Measurements from ENCODE around the gene OR9A4. TPM values are rescaled to one million over a fixed set of nuclear protein-coding genes. Genes with fewer than 3 reads are reported as not detected.
"Not testable (repeated sequence)": the region's sequence is repeated elsewhere in the genome, so short reads cannot be mapped to it uniquely, and the experiment has no call there.

The OR9A4 gene
- total and polyA plus RNA-seq, 2 experiments from 2014 or later: not detected

DNA sequence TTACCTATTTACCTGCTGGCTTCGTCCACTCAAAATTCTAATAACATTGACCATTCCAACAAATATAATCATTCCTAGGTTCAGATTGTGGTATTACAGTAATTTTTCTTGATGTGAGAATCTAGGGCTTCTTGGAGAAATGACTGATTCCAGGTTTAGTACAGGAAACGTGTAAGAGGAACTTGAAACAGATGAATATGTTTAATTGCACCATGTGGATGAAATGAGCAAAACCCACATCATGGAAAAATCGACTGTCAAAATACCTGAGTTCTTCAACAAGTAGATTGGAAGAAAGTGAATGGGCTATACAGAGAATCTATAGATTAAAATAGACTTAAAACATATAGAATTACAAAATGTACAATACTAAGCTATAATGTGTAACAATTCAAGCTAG lies 24.9 kb upstream of the OR9A4 start:
- TF ChIP-seq, protein P1, sequence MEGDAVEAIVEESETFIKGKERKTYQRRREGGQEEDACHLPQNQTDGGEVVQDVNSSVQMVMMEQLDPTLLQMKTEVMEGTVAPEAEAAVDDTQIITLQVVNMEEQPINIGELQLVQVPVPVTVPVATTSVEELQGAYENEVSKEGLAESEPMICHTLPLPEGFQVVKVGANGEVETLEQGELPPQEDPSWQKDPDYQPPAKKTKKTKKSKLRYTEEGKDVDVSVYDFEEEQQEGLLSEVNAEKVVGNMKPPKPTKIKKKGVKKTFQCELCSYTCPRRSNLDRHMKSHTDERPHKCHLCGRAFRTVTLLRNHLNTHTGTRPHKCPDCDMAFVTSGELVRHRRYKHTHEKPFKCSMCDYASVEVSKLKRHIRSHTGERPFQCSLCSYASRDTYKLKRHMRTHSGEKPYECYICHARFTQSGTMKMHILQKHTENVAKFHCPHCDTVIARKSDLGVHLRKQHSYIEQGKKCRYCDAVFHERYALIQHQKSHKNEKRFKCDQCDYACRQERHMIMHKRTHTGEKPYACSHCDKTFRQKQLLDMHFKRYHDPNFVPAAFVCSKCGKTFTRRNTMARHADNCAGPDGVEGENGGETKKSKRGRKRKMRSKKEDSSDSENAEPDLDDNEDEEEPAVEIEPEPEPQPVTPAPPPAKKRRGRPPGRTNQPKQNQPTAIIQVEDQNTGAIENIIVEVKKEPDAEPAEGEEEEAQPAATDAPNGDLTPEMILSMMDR (IDR thresholded peaks at IDR 0.05; ENCODE audit: low read depth, low read length): no peak
- DNase-seq (ENCODE audit: low read depth in 1 of 2, low spot score in 1 of 2): no peak
- Histone ChIP-seq H3K9me3 (ENCODE audit: low read depth) (no peaks in the 10 kb centered on the region), H3K27me3 (no peaks in the 10 kb centered on the region), H3K4me1 (ENCODE audit: low read depth) (no peaks in the 10 kb centered on the region), H3K36me3 (no peaks in the 10 kb centered on the region), H3K4me3 (no peak overlapping the region), H3K27ac (no peak overlapping the region)

DNA sequence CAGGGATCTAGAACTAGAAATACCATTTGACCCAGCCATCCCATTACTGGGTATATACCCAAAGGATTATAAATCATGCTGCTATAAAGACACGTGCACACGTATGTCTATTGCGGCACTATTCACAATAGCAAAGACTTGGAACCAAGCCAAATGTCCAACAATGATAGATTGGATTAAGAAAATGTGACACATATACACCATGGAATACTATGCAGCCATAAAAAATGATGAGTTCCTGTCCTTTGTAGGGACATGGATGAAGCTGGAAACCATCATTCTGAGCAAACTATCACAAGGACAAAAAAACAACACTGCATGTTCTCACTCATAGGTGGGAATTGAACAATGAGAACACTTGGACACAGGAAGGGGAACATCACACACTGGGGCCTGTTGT lies 16.8 kb upstream of the OR9A4 start:
- H3K27ac ChIP-seq; H3K27me3 ChIP-seq; H3K36me3 ChIP-seq; H3K9me3 ChIP-seq (ENCODE audit: low read depth); H3K4me1 ChIP-seq (ENCODE audit: low read depth); H3K4me3 ChIP-seq; DNase-seq (ENCODE audit: low read depth in 1 of 2, low spot score in 1 of 2): not testable (repeated sequence)

DNA sequence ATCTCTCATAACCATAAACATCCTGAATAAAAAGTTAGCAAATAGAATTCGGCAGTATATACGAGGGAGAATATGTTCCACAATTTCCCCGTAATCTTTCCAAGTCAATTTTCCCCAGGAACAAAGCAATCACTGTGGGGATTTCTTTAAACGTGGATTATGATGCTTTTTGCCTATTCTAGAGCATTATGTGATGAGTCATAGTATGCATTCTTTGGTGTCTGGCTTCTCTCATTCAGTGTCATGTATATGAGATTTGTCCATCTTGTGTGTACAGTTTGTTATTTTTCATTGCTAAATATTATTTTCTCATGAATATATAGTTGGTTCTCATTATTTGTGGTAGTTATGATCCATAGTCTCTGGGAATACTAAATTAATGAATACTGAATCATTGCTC lies 9.9 kb upstream of the OR9A4 start:
- H3K36me3 ChIP-seq: no peaks in the 10 kb centered on the region
- H3K4me1 ChIP-seq (ENCODE audit: low read depth): no peaks in the 10 kb centered on the region
- no peak overlapping the region for H3K27ac ChIP-seq
- no peak overlapping the region for H3K4me3 ChIP-seq
- H3K9me3 ChIP-seq (ENCODE audit: low read depth): no peaks in the 10 kb centered on the region
- DNase-seq (ENCODE audit: low read depth in 1 of 2, low spot score in 1 of 2): no peak
- H3K27me3 ChIP-seq: no peaks in the 10 kb centered on the region
- TF ChIP-seq, protein P1 (IDR thresholded peaks at IDR 0.05; ENCODE audit: low read depth, low read length): no peak

DNA sequence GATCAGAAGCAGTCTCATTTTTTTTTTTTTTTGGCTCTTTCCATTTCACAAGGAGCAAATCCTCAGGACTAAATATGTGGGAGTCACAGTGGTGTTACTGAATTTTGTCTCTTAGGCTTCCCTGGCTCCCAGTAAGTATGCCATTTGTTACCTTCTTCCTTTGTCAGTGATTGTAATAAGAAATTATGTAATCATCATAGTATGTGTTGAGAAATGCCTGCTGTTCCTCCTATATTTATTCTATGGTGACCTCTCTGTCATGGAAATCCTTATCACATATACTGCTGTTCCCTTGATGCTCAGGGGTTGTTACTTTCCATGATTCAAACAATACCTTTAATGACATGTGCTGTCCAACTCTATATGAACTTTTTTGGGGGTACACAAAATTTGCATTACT lies 4.8 kb upstream of the OR9A4 start:
- Histone ChIP-seq H3K9me3 (ENCODE audit: low read depth) (no peaks in the 10 kb centered on the region), H3K4me3 (no peak overlapping the region), H3K27ac (no peak overlapping the region), H3K27me3 (no peaks in the 10 kb centered on the region), H3K36me3 (no peaks in the 10 kb centered on the region), H3K4me1 (ENCODE audit: low read depth) (no peaks in the 10 kb centered on the region)
- TF ChIP-seq, protein P1 (IDR thresholded peaks at IDR 0.05; ENCODE audit: low read depth, low read length): no peak
- no peak for DNase-seq (ENCODE audit: low read depth in 1 of 2, low spot score in 1 of 2)

DNA sequence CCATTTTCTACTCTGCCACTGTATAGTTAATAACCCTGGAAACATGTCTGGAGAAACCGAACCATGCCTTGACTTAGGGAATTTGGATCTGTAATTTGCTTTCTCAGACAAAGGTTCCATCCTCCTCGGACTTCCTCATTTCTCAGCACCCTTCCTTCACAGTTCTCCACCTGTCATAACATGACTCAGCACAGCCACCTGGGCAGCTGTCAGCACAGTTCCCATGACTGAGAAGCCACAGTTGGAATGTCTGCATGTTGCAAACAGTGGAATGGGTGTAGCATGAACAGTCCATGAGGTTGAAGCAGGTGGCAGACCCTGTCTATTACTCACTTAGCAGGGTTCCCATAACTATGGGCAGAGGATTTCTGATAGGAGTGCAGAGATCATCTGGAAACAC lies 634 bp upstream of the OR9A4 start:
- Histone ChIP-seq H3K9me3 (ENCODE audit: low read depth) (no peaks in the 10 kb centered on the region), H3K27me3 (no peaks in the 10 kb centered on the region), H3K4me3 (no peak overlapping the region), H3K36me3 (no peaks in the 10 kb centered on the region), H3K27ac (no peak overlapping the region), H3K4me1 (ENCODE audit: low read depth) (no peaks in the 10 kb centered on the region)
- TF ChIP-seq, protein P1 (IDR thresholded peaks at IDR 0.05; ENCODE audit: low read depth, low read length): no peak
- DNase-seq (ENCODE audit: low read depth in 1 of 2, low spot score in 1 of 2): no peak

DNA sequence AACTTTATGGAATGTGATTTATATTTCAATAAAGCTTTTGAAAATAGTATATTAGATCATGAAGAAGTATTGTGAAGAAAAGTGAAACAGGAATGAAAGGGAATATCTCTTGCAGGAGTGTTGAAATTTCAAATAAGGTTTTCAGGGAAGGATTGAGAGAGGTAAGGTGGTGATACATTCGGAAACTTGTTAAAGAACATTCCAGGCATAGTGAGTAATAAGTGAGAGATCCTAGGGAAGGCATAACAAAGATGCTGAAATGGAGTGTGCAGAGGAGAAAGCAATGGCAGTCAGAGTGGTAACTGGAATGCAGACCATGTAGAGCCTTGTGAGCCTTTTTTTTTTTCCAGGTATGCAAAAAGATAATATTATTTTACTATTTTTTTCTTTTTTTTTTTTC lies 4.1 kb downstream of the OR9A4 start:
- H3K27me3 ChIP-seq: no peaks in the 10 kb centered on the region
- no peaks in the 10 kb centered on the region for H3K9me3 ChIP-seq (ENCODE audit: low read depth)
- no peaks in the 10 kb centered on the region for H3K36me3 ChIP-seq
- no peak overlapping the region for H3K4me3 ChIP-seq
- TF ChIP-seq, protein P1 (IDR thresholded peaks at IDR 0.05; ENCODE audit: low read depth, low read length): no peak
- H3K4me1 ChIP-seq (ENCODE audit: low read depth): no peaks in the 10 kb centered on the region
- H3K27ac ChIP-seq: no peak overlapping the region
- DNase-seq (ENCODE audit: low read depth in 1 of 2, low spot score in 1 of 2): no peak

Measured in cardiac muscle cell (in vitro differentiated cells and primary cell).